IMR-90 (cell line): ENCODE measurements around the gene ADTRP.

Source experiments
- CEBPB ChIP-seq: IDR thresholded peaks from 2 replicates; pipeline ENCODE4 v1.6.1; 2012; ENCODE audit warnings: low read depth, low read length, improper control_type of control experiment
- CHD1 ChIP-seq: IDR thresholded peaks from 2 replicates; pipeline ENCODE4 v1.6.1; 2012; ENCODE audit warnings: low read depth, low read length, improper control_type of control experiment
- CTCF ChIP-seq: conservative IDR thresholded peaks from 2 replicates; pipeline ENCODE4 v1.5.1; 2012; ENCODE audit warnings: mild to moderate bottlenecking, low read depth, low read length, improper control_type of control experiment
- MAFK ChIP-seq: IDR thresholded peaks from 2 replicates; pipeline ENCODE4 v1.6.1; 2012; ENCODE audit warnings: low read depth, low read length, improper control_type of control experiment
- MXI1 ChIP-seq: IDR thresholded peaks from 2 replicates; pipeline ENCODE4 v1.6.1; 2012; ENCODE audit warnings: low read depth, mild to moderate bottlenecking, low read length, moderate library complexity, borderline replicate concordance
- NFE2L2 ChIP-seq: fragments of 150-350 bp; IDR thresholded peaks from 2 replicates; pipeline ENCODE4 v1.6.1; 2016; ENCODE audit warnings: low read depth, mild to moderate bottlenecking, low read length
- POLR2A ChIP-seq: IDR thresholded peaks from 2 replicates; pipeline ENCODE4 v1.6.1; 2012; ENCODE audit warnings: mild to moderate bottlenecking, low read depth, low read length
- RAD21 ChIP-seq: IDR thresholded peaks from 2 replicates; pipeline ENCODE4 v1.6.1; 2012; ENCODE audit warnings: low read length, improper control_type of control experiment
- USF2 ChIP-seq: fragments of 150-350 bp; IDR thresholded peaks from 2 replicates; pipeline ENCODE4 v1.6.1; 2017; ENCODE audit warnings: mild to moderate bottlenecking, antibody characterized with exemption, low read length, low read depth
- TF ChIP-seq, protein P1 (sequence below): fragments of 150-350 bp; IDR thresholded peaks from 2 replicates; pipeline ENCODE4 v1.6.1; 2016; ENCODE audit warnings: low read depth, mild to moderate bottlenecking, low read length, moderate library complexity, borderline replicate concordance

- TF ChIP-seq POLR2A (no peak; the same call in 1 of the 2 replicates), CEBPB (no peak; the same call in 1 of the 2 replicates), CTCF (no peak), RAD21 (peak; percentile 8; the same call in 1 of the 2 replicates), MXI1 (peak; percentile 89; the same call in 1 of the 2 replicates), USF2 (peak; percentile 42; the same call in 1 of the 2 replicates), MAFK (peak; percentile 53), CHD1 (no peak), NFE2L2 (no peak)
- TF ChIP-seq, protein P1, sequence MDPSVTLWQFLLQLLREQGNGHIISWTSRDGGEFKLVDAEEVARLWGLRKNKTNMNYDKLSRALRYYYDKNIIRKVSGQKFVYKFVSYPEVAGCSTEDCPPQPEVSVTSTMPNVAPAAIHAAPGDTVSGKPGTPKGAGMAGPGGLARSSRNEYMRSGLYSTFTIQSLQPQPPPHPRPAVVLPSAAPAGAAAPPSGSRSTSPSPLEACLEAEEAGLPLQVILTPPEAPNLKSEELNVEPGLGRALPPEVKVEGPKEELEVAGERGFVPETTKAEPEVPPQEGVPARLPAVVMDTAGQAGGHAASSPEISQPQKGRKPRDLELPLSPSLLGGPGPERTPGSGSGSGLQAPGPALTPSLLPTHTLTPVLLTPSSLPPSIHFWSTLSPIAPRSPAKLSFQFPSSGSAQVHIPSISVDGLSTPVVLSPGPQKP, result no peak
Observed at GRCh38 chr6:11766589-11767450, 11.8 kb downstream of the ADTRP start.
